ENCODE measurements around the gene IL26. TPM values are rescaled to one million over a fixed set of nuclear protein-coding genes. Genes with fewer than 3 reads are reported as not detected.
A peak's percentile ranks its signal among the peaks of the same experiment; 100 is the strongest.

The IL26 gene, protein sequence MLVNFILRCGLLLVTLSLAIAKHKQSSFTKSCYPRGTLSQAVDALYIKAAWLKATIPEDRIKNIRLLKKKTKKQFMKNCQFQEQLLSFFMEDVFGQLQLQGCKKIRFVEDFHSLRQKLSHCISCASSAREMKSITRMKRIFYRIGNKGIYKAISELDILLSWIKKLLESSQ
- 1 to 10 TPM in 1 of 2 experiments, under 1 TPM in 1; 0.56 to 1.1 TPM for total RNA-seq

GRCh38 chr12:68225576-68226476, at the start of gene IL26:
TSS of gene IL26 (minus strand) at chr12:68225810. CDS start at chr12:68225756, 54 bp downstream.
- Mint-ChIP-seq H3K4me1 (peaks cover 11% of the 10 kb centered on the region), H3K9me3 (ENCODE audit: low read depth) (no peaks in the 10 kb centered on the region), H3K4me3 (no peak within 1 kb of the TSS), H3K36me3 (ENCODE audit: low read depth) (no peaks in the 10 kb centered on the region), H3K27me3 (peaks cover 10% of the 10 kb centered on the region), H3K27ac (no peak within 1 kb of the TSS)
- ATAC-seq: peak; percentile 50
- ChIA-PET POLR2A (no interaction called here), CTCF (interaction anchor here (0.7 to 6.1 kb wide), 5 partner anchors 11 to 95 kb away, joined by 3 to 143 read pairs (median 4); no protein-coding TSS in a partner anchor)
- peak; percentile 14 for DNase-seq
- intact Hi-C loops (cut with DNase I, micrococcal nuclease): loop anchor here in 1 of 2 experiments (10.0 kb wide), 1 partner anchor 459 kb away; the partner anchor contains the start of gene NUP107

DNA sequence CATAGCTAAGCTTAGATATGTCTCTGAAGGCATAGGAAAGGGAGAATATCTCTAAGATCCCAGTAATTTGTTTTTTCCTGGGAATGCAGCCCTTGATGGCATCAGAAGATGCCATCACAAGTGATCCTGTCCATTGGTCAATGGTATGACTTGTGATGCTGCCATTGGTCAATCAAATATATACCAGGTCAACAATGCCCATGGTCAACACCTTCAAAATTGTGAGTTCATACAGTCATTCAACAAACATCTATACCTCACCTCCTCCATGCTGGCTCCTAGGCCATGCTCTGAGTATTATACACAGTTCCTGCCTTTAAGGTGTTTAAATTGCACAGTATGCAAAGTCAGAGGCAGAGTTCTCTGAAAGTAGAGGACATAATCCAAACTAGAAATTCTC, 47.1 kb upstream of the IL26 start:
- POLR2A ChIA-PET: no interaction called here
- Mint-ChIP-seq H3K36me3 (ENCODE audit: low read depth) (no peaks in the 10 kb centered on the region), H3K4me3 (no peak overlapping the region), H3K4me1 (peaks cover 14% of the 10 kb centered on the region), H3K9me3 (ENCODE audit: low read depth) (no peaks in the 10 kb centered on the region), H3K27ac (no peak overlapping the region), H3K27me3 (peaks cover 25% of the 10 kb centered on the region)
- ATAC-seq: no peak
- intact Hi-C loops (cut with DNase I, micrococcal nuclease): no loop called here
- CTCF ChIA-PET: interaction anchor here (0.9 kb wide), 1 partner anchor 50 kb away, joined by 3 read pairs; no protein-coding TSS in a partner anchor
- DNase-seq: no peak

GRCh38 chr12:68271346-68271745, 45.7 kb upstream of the IL26 start:
- Mint-ChIP-seq H3K27ac (no peak overlapping the region), H3K9me3 (ENCODE audit: low read depth) (no peaks in the 10 kb centered on the region), H3K4me3 (no peak overlapping the region), H3K27me3 (peaks cover 29% of the 10 kb centered on the region), H3K4me1 (peaks cover 8% of the 10 kb centered on the region), H3K36me3 (ENCODE audit: low read depth) (no peaks in the 10 kb centered on the region)
- ATAC-seq: no peak
- ChIA-PET CTCF (interaction anchor here (0.7 to 1.0 kb wide), 2 partner anchors 18 to 46 kb away, joined by 3 read pairs; partner anchors contain the start of gene IL22), POLR2A (no interaction called here)
- intact Hi-C loops (cut with DNase I, micrococcal nuclease): no loop called here
- DNase-seq: no peak

- ChIA-PET POLR2A (interaction anchor here (0.6 kb wide), 1 partner anchor 583 kb away, joined by 4 read pairs; no protein-coding TSS in a partner anchor), CTCF (no interaction called here)
- Mint-ChIP-seq H3K36me3 (ENCODE audit: low read depth) (no peaks in the 10 kb centered on the region), H3K27ac (no peak overlapping the region), H3K4me1 (peaks cover 6% of the 10 kb centered on the region), H3K4me3 (no peak overlapping the region), H3K9me3 (ENCODE audit: low read depth) (no peaks in the 10 kb centered on the region), H3K27me3 (peaks cover 27% of the 10 kb centered on the region)
- no peak for ATAC-seq
- intact Hi-C loops (cut with DNase I, micrococcal nuclease): no loop called here
- no peak for DNase-seq
These were observed 44.7 kb upstream of the IL26 start for GRCh38 chr12:68270358-68270757.

GRCh38 chr12:68269779-68270178, 44.2 kb upstream of the IL26 start:
- Mint-ChIP-seq H3K27ac (no peak overlapping the region), H3K9me3 (ENCODE audit: low read depth) (no peaks in the 10 kb centered on the region), H3K4me3 (no peak overlapping the region), H3K4me1 (peaks cover 7% of the 10 kb centered on the region), H3K27me3 (peaks cover 26% of the 10 kb centered on the region), H3K36me3 (ENCODE audit: low read depth) (no peaks in the 10 kb centered on the region)
- CTCF ChIA-PET: interaction anchor here (0.6 to 1.0 kb wide), 2 partner anchors 28 to 94 kb away, joined by 3 to 4 read pairs; no protein-coding TSS in a partner anchor
- DNase-seq: no peak
- intact Hi-C loops (cut with DNase I, micrococcal nuclease): no loop called here
- ATAC-seq: peak; percentile 64
- POLR2A ChIA-PET: no interaction called here

DNA sequence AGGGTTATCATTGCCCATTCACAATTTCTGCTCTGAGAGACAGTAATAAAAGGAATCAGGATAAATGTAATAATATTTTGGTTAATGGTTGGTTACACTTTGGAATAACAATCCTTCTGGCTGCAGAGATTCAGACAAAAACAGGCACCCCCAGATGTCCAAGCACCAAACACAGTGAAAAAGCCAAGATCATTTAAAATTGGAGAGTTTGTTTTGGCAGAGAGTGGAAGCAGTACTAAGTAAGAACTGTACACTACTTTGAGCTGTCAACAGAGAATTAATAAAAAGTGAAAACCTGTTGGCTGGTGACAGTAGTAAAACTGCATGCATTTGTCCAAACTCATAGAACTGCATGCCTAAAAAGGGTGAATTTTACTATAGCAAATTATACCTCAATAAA, 43.4 kb upstream of the IL26 start:
- POLR2A ChIA-PET: no interaction called here
- CTCF ChIA-PET: interaction anchor here (0.6 to 1.0 kb wide), 2 partner anchors 28 to 95 kb away, joined by 3 to 4 read pairs; no protein-coding TSS in a partner anchor
- Mint-ChIP-seq H3K4me3 (no peak overlapping the region), H3K27ac (no peak overlapping the region), H3K36me3 (ENCODE audit: low read depth) (no peaks in the 10 kb centered on the region), H3K9me3 (ENCODE audit: low read depth) (no peaks in the 10 kb centered on the region), H3K4me1 (peaks cover 13% of the 10 kb centered on the region), H3K27me3 (peaks cover 33% of the 10 kb centered on the region)
- no peak for ATAC-seq
- DNase-seq: no peak
- intact Hi-C loops (cut with DNase I, micrococcal nuclease): no loop called here

GRCh38 chr12:68267892-68268396, 42.3 kb upstream of the IL26 start:
- Mint-ChIP-seq H3K4me3 (no peak overlapping the region), H3K4me1 (peaks cover 13% of the 10 kb centered on the region), H3K27me3 (peaks cover 40% of the 10 kb centered on the region), H3K9me3 (ENCODE audit: low read depth) (no peaks in the 10 kb centered on the region), H3K27ac (no peak overlapping the region), H3K36me3 (ENCODE audit: low read depth) (no peaks in the 10 kb centered on the region)
- DNase-seq: no peak
- ChIA-PET POLR2A (no interaction called here), CTCF (no interaction called here)
- intact Hi-C loops (cut with DNase I, micrococcal nuclease): no loop called here
- peak; percentile 66 for ATAC-seq

DNA sequence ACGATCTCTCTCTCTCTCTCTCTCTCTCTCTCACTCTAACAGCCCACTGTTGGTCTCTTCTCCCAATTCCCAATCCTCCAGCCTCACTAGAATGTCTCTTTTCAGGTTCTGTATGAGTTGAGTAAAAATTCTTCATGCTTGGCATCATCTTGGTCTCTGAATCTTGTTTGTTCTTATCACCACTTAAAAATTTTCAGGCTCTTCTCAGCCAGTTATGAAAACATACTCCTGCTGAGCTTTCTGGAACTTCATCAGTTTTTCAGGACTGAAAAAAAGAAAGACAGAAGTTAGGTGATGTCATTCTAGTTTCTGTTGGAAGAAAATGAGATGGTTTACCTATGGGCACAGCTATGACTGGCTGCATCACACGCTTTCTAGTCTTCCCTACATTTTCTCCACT, 39.2 kb upstream of the IL26 start:
- H3K36me3 Mint-ChIP-seq (ENCODE audit: low read depth): no peaks in the 10 kb centered on the region
- H3K27me3 Mint-ChIP-seq: peaks cover 37% of the 10 kb centered on the region
- intact Hi-C loops (cut with DNase I, micrococcal nuclease): no loop called here
- no peak overlapping the region for H3K4me3 Mint-ChIP-seq
- POLR2A ChIA-PET: no interaction called here
- CTCF ChIA-PET: no interaction called here
- H3K9me3 Mint-ChIP-seq (ENCODE audit: low read depth): no peaks in the 10 kb centered on the region
- no peak for DNase-seq
- H3K4me1 Mint-ChIP-seq: peaks cover 31% of the 10 kb centered on the region
- H3K27ac Mint-ChIP-seq: no peak overlapping the region
- ATAC-seq: no peak

DNA sequence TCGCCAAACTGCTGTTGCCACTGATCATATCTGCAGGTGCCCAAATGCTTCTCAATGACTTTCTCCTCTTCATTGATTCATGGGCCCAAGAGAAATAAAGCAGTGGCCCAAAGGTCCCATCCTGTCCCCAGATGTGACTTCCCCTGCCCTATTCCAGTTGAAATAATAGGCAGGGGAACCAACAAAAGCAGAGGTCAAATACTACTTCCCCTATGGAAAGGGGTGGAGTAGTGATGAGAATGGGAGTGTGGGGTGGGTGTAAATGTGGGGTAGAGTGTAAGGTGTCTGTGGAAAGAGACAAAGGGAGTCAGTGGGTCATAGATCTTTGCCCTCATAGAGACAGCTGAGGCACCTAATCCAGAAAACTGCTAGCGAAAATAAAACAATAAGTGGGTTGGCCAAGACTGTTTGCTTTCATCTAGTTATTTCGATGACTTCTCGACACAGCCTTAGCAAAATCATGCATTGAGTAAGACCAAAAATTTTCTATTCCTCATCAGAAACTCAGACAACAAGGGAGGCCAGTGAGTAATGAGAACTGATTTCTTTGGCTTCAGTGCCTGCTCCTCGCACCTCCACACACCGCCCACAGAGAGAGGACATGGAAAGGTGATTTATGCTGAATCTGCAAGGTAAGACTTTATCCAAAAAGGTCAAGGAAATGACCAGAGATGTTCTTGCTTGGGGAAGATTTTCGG, 38.7 kb upstream of the IL26 start:
- CTCF ChIA-PET: no interaction called here
- intact Hi-C loops (cut with DNase I, micrococcal nuclease): no loop called here
- ATAC-seq: no peak
- Mint-ChIP-seq H3K9me3 (ENCODE audit: low read depth) (no peaks in the 10 kb centered on the region), H3K27me3 (peaks cover 32% of the 10 kb centered on the region), H3K4me1 (peaks cover 36% of the 10 kb centered on the region), H3K4me3 (no peak overlapping the region), H3K27ac (no peak overlapping the region), H3K36me3 (ENCODE audit: low read depth) (no peaks in the 10 kb centered on the region)
- DNase-seq: no peak
- POLR2A ChIA-PET: no interaction called here

DNA sequence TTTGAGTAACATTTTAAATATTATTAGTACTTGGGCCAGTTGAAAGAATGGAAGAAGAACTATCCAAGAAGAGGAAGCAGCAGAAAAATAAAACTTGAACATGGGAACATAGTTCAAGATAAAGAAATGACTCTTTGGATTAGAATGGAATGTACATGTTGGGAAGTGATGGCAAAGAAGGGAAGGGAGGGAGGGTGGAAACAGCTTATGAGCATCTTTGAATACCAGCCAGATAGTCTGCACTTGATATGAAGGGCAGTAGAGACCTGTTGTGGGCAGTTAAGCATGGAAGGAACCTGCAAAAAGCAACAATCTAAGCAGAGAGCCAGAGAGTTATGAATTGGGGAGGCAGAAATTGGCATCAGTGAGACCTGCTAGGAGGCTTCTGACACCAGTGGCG, 37.8 kb upstream of the IL26 start:
- H3K9me3 Mint-ChIP-seq (ENCODE audit: low read depth): no peaks in the 10 kb centered on the region
- CTCF ChIA-PET: no interaction called here
- H3K4me3 Mint-ChIP-seq: no peak overlapping the region
- DNase-seq: no peak
- H3K4me1 Mint-ChIP-seq: peaks cover 40% of the 10 kb centered on the region
- intact Hi-C loops (cut with DNase I, micrococcal nuclease): loop anchor here in 1 of 2 experiments (2.0 kb wide), 1 partner anchor 13 kb away; no protein-coding TSS in a partner anchor
- no peaks in the 10 kb centered on the region for H3K36me3 Mint-ChIP-seq (ENCODE audit: low read depth)
- peaks cover 27% of the 10 kb centered on the region for H3K27me3 Mint-ChIP-seq
- POLR2A ChIA-PET: no interaction called here
- no peak for ATAC-seq
- H3K27ac Mint-ChIP-seq: no peak overlapping the region

DNA sequence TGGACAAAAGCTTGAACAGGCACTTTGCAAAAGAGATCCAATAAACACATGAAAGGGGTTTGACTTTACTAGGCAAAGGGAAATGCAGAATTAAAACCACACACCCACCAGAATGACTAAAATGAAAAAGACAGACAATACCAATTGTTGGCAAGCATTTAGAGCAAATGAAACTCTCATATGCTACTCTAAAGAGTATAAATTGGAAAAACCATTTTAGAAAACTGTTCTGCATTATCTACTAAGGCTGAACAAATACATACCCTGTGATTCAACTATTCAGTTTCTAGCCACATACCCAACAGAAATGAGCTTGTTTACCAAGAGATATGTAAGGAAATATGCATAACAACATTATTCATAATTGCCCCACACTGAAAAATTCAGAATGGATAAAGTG, 36.3 kb upstream of the IL26 start:
- ChIA-PET POLR2A (no interaction called here), CTCF (interaction anchor here (0.7 to 1.1 kb wide), 2 partner anchors 16 to 221 kb away, joined by 3 read pairs; no protein-coding TSS in a partner anchor)
- H3K27ac Mint-ChIP-seq: no peak overlapping the region
- no peak overlapping the region for H3K4me3 Mint-ChIP-seq
- H3K9me3 Mint-ChIP-seq (ENCODE audit: low read depth): no peaks in the 10 kb centered on the region
- H3K4me1 Mint-ChIP-seq: peaks cover 36% of the 10 kb centered on the region
- no peak for DNase-seq
- peaks cover 35% of the 10 kb centered on the region for H3K27me3 Mint-ChIP-seq
- peak; percentile 37 for ATAC-seq
- H3K36me3 Mint-ChIP-seq (ENCODE audit: low read depth): no peaks in the 10 kb centered on the region
- intact Hi-C loops (cut with DNase I, micrococcal nuclease): loop anchor here in 1 of 2 experiments (2.0 kb wide), 1 partner anchor 15 kb away; no protein-coding TSS in a partner anchor

Measured in activated CD4-positive, alpha-beta T cell treated with anti-CD3 and anti-CD28 coated beads for 36 hours (primary cell).